Measurements from ENCODE around the gene CASD1.

DNA sequence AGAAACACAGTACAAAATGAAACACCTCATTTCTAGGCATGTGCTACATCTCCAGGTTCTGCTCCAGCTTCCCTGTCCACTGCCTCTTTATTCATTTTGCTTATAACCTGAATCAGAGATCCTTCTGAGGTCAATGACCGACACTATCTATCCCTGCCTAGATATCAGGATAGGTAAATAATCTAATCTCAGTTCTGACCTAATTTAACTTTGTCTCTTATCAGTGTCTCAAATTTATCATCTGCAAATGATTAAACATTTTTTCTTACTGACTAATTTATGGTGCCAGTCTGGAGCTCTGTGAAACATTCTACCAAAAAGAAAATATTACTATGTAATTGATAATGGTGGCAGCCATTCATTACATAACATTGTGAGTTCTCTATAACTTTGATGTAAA, 85.3 kb downstream of the CASD1 start:
- TF ChIP-seq, protein P1, sequence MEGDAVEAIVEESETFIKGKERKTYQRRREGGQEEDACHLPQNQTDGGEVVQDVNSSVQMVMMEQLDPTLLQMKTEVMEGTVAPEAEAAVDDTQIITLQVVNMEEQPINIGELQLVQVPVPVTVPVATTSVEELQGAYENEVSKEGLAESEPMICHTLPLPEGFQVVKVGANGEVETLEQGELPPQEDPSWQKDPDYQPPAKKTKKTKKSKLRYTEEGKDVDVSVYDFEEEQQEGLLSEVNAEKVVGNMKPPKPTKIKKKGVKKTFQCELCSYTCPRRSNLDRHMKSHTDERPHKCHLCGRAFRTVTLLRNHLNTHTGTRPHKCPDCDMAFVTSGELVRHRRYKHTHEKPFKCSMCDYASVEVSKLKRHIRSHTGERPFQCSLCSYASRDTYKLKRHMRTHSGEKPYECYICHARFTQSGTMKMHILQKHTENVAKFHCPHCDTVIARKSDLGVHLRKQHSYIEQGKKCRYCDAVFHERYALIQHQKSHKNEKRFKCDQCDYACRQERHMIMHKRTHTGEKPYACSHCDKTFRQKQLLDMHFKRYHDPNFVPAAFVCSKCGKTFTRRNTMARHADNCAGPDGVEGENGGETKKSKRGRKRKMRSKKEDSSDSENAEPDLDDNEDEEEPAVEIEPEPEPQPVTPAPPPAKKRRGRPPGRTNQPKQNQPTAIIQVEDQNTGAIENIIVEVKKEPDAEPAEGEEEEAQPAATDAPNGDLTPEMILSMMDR (IDR thresholded peaks at IDR 0.05), result no peak
- TF ChIP-seq POLR2A (IDR thresholded peaks at IDR 0.05), result no peak

Measured in body of pancreas (tissue), 4 donors.